DOHH2 (cell line): Measurements from ENCODE around the gene TMTC2.

Experiments
- EZH2phosphoT487 ChIP-seq: fragments of 200-600 bp; sonication (generic); IDR thresholded peaks from 2 replicates; pipeline ENCODE4 v1.6.1; 2017; ENCODE audit warnings: borderline replicate concordance, mild to moderate bottlenecking, antibody characterized with exemption, low read length, moderate library complexity, mixed read lengths
- TF ChIP-seq, protein P1 (sequence below): fragments of 200-600 bp; sonication (generic); IDR thresholded peaks from one replicate; pipeline ENCODE4 v1.5.1; 2014; ENCODE audit warnings: antibody characterized with exemption, mild to moderate bottlenecking, low read depth, low read length; ENCODE audit not compliant: poor library complexity, severe bottlenecking

GRCh38 chr12:82780517-82780916 lies 93.8 kb downstream of the TMTC2 start:
- TF ChIP-seq, protein P1, sequence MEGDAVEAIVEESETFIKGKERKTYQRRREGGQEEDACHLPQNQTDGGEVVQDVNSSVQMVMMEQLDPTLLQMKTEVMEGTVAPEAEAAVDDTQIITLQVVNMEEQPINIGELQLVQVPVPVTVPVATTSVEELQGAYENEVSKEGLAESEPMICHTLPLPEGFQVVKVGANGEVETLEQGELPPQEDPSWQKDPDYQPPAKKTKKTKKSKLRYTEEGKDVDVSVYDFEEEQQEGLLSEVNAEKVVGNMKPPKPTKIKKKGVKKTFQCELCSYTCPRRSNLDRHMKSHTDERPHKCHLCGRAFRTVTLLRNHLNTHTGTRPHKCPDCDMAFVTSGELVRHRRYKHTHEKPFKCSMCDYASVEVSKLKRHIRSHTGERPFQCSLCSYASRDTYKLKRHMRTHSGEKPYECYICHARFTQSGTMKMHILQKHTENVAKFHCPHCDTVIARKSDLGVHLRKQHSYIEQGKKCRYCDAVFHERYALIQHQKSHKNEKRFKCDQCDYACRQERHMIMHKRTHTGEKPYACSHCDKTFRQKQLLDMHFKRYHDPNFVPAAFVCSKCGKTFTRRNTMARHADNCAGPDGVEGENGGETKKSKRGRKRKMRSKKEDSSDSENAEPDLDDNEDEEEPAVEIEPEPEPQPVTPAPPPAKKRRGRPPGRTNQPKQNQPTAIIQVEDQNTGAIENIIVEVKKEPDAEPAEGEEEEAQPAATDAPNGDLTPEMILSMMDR = no peak
- no peak for TF ChIP-seq EZH2phosphoT487
